SK-N-SH treated with all-trans-retinoic acid at 6 μM for 48 hours (cell line): ENCODE results near the gene USP49.

Experiments used
- ATAC-seq: fragments of 200-7000 bp; cut with Tn5 transposase; 3 replicates; pipeline ENCODE4 v1.9.1; 2020; ENCODE audit warnings: mild to moderate bottlenecking, moderate library complexity
- ARNTL ChIP-seq: fragments of 450-650 bp; formaldehyde crosslinking; IDR thresholded peaks from 2 replicates; pipeline ENCODE4 v1.5.0; 2020; ENCODE audit warnings: low read depth, mild to moderate bottlenecking, moderate library complexity, borderline replicate concordance
- BACH2 ChIP-seq: fragments of 250-450 bp; sonication (Bioruptor Pico); IDR thresholded peaks from 2 replicates; pipeline ENCODE4 v1.9.0; 2021; ENCODE audit warnings: mild to moderate bottlenecking, borderline replicate concordance
- CREB5 ChIP-seq: fragments of 250-450 bp; sonication (Bioruptor Pico); IDR thresholded peaks from 2 replicates; pipeline ENCODE4 v1.5.1; 2020; ENCODE audit warnings: low read depth, mild to moderate bottlenecking, moderate library complexity
- CSDC2 ChIP-seq: fragments of 250-450 bp; sonication (Bioruptor Pico); IDR thresholded peaks from 2 replicates; pipeline ENCODE4 v1.5.0; 2020; ENCODE audit warnings: mild to moderate bottlenecking, moderate library complexity
- CSRNP3 ChIP-seq: fragments of 250-450 bp; sonication (Bioruptor Pico); IDR thresholded peaks from 2 replicates; pipeline ENCODE4 v1.5.1; 2021; ENCODE audit warnings: mild to moderate bottlenecking, moderate library complexity
- ESRRG ChIP-seq: fragments of 250-450 bp; sonication (Bioruptor Pico); IDR thresholded peaks from 2 replicates; pipeline ENCODE4 v1.6.1; 2021; ENCODE audit warnings: mild to moderate bottlenecking
- GLIS3 ChIP-seq: fragments of 250-450 bp; sonication (Bioruptor Pico); IDR thresholded peaks from 2 replicates; pipeline ENCODE4 v1.5.0; 2020; ENCODE audit warnings: mild to moderate bottlenecking, moderate library complexity
- ISL1 ChIP-seq: fragments of 250-450 bp; sonication (Bioruptor Pico); IDR thresholded peaks from 2 replicates; pipeline ENCODE4 v2.1.2; 2022; ENCODE audit warnings: mild to moderate bottlenecking, moderate library complexity
- OSR1 ChIP-seq: fragments of 250-450 bp; sonication (Bioruptor Pico); IDR thresholded peaks from 2 replicates; pipeline ENCODE4 v1.8.0; 2022; ENCODE audit warnings: moderate library complexity, mild to moderate bottlenecking, inconsistent platforms
- PATZ1 ChIP-seq: fragments of 250-450 bp; sonication (Bioruptor Pico); IDR thresholded peaks from 2 replicates; pipeline ENCODE4 v1.8.0; 2020; ENCODE audit warnings: mild to moderate bottlenecking, moderate library complexity, borderline replicate concordance
- PPARA ChIP-seq: fragments of 250-450 bp; sonication (Bioruptor Pico); IDR thresholded peaks from 2 replicates; pipeline ENCODE4 v1.5.0; 2020; ENCODE audit warnings: mild to moderate bottlenecking, borderline replicate concordance
- RARB ChIP-seq: fragments of 250-450 bp; sonication (Bioruptor Pico); IDR thresholded peaks from 2 replicates; pipeline ENCODE4 v1.8.0; 2021; ENCODE audit warnings: mild to moderate bottlenecking, moderate library complexity
- SNAI2 ChIP-seq: fragments of 250-450 bp; sonication (Bioruptor Pico); IDR thresholded peaks from 2 replicates; pipeline ENCODE4 v1.5.0; 2020; ENCODE audit warnings: mild to moderate bottlenecking, moderate library complexity
- TCF4 ChIP-seq: fragments of 250-450 bp; sonication (Bioruptor Pico); IDR thresholded peaks from 2 replicates; pipeline ENCODE4 v1.8.0; 2021; ENCODE audit warnings: mild to moderate bottlenecking, moderate library complexity, borderline replicate concordance
- TOX ChIP-seq: fragments of 250-450 bp; sonication (Bioruptor Pico); IDR thresholded peaks from 2 replicates; pipeline ENCODE4 v1.8.0; 2021; ENCODE audit warnings: mild to moderate bottlenecking, moderate library complexity, borderline replicate concordance
- TSHZ2 ChIP-seq: fragments of 250-450 bp; sonication (Bioruptor Pico); IDR thresholded peaks from 2 replicates; pipeline ENCODE4 v1.5.0; 2020; ENCODE audit warnings: mild to moderate bottlenecking, moderate library complexity
- ZC3H10 ChIP-seq: fragments of 250-450 bp; sonication (Bioruptor Pico); IDR thresholded peaks from 2 replicates; pipeline ENCODE4 v1.5.1; 2021; ENCODE audit warnings: mild to moderate bottlenecking, moderate library complexity
- ZFP3 ChIP-seq: fragments of 250-450 bp; sonication (Bioruptor Pico); IDR thresholded peaks from 2 replicates; pipeline ENCODE4 v1.5.0; 2020; ENCODE audit warnings: mild to moderate bottlenecking, moderate library complexity
- ZFP30 ChIP-seq: fragments of 450-650 bp; formaldehyde crosslinking; IDR thresholded peaks from 2 replicates; pipeline ENCODE4 v1.5.0; 2022; ENCODE audit warnings: mild to moderate bottlenecking, moderate library complexity
- ZNF565 ChIP-seq: fragments of 450-650 bp; formaldehyde crosslinking; conservative IDR thresholded peaks from 2 replicates; pipeline ENCODE4 v1.5.0; 2020; ENCODE audit warnings: low read depth, mild to moderate bottlenecking, moderate library complexity
- ZNF70 ChIP-seq: fragments of 450-650 bp; formaldehyde crosslinking; IDR thresholded peaks from 2 replicates; pipeline ENCODE4 v1.5.0; 2020; ENCODE audit warnings: mild to moderate bottlenecking, moderate library complexity
- ZNF8 ChIP-seq: fragments of 450-650 bp; formaldehyde crosslinking; IDR thresholded peaks from 2 replicates; pipeline ENCODE4 v1.5.0; 2020; ENCODE audit warnings: mild to moderate bottlenecking, moderate library complexity
- TF ChIP-seq, protein P1 (sequence below): fragments of 250-450 bp; sonication (Bioruptor Pico); IDR thresholded peaks from 2 replicates; pipeline ENCODE4 v1.8.0; 2021; ENCODE audit warnings: low read depth, mild to moderate bottlenecking, moderate library complexity, borderline replicate concordance

The USP49 gene

GRCh38 chr6:41780551-41781365, 114.4 kb downstream of the USP49 start, which contains the start of gene PRICKLE4 (continued):
- TF ChIP-seq CREB5 (CRISPR knock-in tag) = no peak

DNA sequence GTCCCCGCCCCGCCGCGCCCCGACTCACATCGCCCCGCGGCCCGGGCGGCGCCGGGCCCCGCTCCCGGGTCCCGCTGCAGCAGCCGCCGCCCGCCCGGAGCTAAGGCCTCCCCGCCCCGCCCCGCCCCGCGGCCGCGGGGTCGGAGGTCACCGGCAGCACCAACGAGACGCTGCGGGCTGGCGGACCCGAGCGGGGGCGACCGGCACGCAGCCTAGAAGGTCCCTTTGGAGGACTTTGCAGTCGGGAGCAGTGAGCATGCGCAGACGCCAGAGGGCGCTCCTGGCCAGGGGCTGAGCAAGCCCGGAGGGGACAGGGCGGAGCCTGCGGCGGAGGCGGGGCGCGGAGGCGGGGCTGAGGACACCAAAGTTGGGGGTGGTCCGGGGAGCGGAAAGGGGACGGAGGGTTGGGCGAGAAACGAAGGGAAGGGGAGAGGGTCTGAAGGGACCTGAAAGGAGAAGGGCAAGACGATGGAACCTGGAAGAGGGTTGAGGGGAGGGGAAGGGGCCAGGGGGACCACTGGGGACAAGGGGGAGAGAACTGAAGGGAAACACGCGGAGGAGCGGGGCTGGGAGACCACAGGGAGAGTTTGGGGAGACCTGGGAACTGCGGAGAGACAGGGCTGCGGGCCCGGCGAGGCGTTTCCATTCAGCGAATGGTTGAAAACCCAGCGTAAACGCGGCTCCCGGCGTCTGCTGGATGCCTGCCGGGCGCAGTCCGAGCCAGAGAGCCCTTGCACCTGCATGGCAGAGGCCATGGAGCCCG, 115.2 kb downstream of the USP49 start, which contains the start of gene FRS3:
Gene FRS3, minus strand, starts transcription at position 113 of the 763 bp plus-strand sequence. CDS start 2,913 bp downstream, outside the sequence.
- no peak for TF ChIP-seq ZC3H10 (CRISPR knock-in tag)
- TF ChIP-seq PATZ1 (CRISPR knock-in tag) = no peak
- TF ChIP-seq SNAI2 (CRISPR knock-in tag) = no peak
- TF ChIP-seq ZNF70 (CRISPR knock-in tag) = no peak
- no peak for TF ChIP-seq ESRRG
- no peak for TF ChIP-seq ZFP30 (CRISPR knock-in tag)
- TF ChIP-seq RARB = no peak
- no peak; the same call in 1 of the 2 replicates for TF ChIP-seq TSHZ2
- no peak for TF ChIP-seq ZFP3
- no peak for TF ChIP-seq TCF4 (CRISPR knock-in tag)
- no peak for TF ChIP-seq BACH2 (CRISPR knock-in tag)
- TF ChIP-seq CSRNP3 (CRISPR knock-in tag) = no peak
- TF ChIP-seq TOX (CRISPR knock-in tag) = no peak
- TF ChIP-seq, all 23 proteins: peak for 0
- peak; percentile 91 for ATAC-seq

GRCh38 chr6:41779336-41779735, 115.8 kb downstream of the USP49 start:
- no peak for ATAC-seq
- TF ChIP-seq ARNTL (CRISPR knock-in tag) (no peak), OSR1 (CRISPR knock-in tag) (no peak), ISL1 (CRISPR knock-in tag) (no peak), CSDC2 (CRISPR knock-in tag) (no peak), ZFP30 (CRISPR knock-in tag) (no peak), ZNF565 (CRISPR knock-in tag) (no peak)

DNA sequence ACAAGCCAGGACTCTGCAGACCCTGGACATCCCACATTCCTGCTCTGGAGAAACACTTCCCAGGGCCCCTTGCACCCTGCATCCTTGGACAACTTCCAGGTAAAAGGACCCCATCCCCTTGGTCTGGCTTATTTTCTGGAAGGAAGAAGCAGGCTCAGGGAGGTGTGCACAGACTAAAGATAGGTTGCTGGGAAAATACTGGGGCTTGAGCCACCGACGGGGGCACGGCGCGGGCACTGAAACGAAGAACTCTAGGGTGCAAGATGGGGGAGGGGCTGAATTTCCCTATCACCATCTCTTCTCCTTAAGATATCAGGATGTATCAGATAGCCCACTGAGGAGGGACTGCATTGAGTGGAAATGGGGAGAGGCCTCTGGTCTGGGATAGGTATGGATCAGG, 116.3 kb downstream of the USP49 start:
- no peak for ATAC-seq
- TF ChIP-seq OSR1 (CRISPR knock-in tag) (no peak), GLIS3 (CRISPR knock-in tag) (no peak), ZC3H10 (CRISPR knock-in tag) (no peak), PATZ1 (CRISPR knock-in tag) (no peak), ZNF70 (CRISPR knock-in tag) (no peak), PPARA (CRISPR knock-in tag) (no peak), TOX (CRISPR knock-in tag) (no peak), SNAI2 (CRISPR knock-in tag) (no peak), TCF4 (CRISPR knock-in tag) (no peak), ZNF8 (CRISPR knock-in tag) (no peak)
- TF ChIP-seq, protein P1, sequence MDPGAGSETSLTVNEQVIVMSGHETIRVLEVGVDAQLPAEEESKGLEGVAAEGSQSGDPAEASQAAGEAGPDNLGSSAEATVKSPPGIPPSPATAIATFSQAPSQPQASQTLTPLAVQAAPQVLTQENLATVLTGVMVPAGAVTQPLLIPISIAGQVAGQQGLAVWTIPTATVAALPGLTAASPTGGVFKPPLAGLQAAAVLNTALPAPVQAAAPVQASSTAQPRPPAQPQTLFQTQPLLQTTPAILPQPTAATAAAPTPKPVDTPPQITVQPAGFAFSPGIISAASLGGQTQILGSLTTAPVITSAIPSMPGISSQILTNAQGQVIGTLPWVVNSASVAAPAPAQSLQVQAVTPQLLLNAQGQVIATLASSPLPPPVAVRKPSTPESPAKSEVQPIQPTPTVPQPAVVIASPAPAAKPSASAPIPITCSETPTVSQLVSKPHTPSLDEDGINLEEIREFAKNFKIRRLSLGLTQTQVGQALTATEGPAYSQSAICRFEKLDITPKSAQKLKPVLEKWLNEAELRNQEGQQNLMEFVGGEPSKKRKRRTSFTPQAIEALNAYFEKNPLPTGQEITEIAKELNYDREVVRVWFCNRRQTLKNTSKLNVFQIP = no peak
